GM23248 (cell line): ENCODE measurements around the gene TMEM117.

Experiments used
- EZH2 ChIP-seq: fragments of 200-600 bp; sonication (generic); IDR thresholded peaks from 2 replicates; pipeline ENCODE4 v1.6.1; 2018; ENCODE audit warnings: antibody characterized with exemption, mild to moderate bottlenecking; ENCODE audit not compliant: insufficient read depth, poor library complexity, severe bottlenecking
- EZH2phosphoT487 ChIP-seq: fragments of 200-600 bp; sonication (generic); IDR thresholded peaks from 2 replicates; pipeline ENCODE4 v1.6.1; 2018; ENCODE audit warnings: antibody characterized with exemption, moderate library complexity, mild to moderate bottlenecking, low read depth; ENCODE audit not compliant: insufficient read depth

GRCh38 chr12:43863770-43864366 lies 28.0 kb downstream of the TMEM117 start:
- no peak for TF ChIP-seq EZH2
- no peak for TF ChIP-seq EZH2phosphoT487
